ENCODE measurements around the gene ARHGAP10. TPM values are rescaled to one million over a fixed set of nuclear protein-coding genes. Genes with fewer than 3 reads are reported as not detected.

ARHGAP10 gene
- total RNA-seq, 1 experiment from 2014 or later: 11.7 TPM

- intact Hi-C loops (cut with micrococcal nuclease; ENCODE audit: unreplicated experiment) (no loop called here), in situ Hi-C loops (cut with HindIII; ENCODE audit: low pct_unique_long_range_greater_than_20kb, low sequenced_read_pairs) (no loop called here)
- Histone ChIP-seq H3K27ac (ENCODE audit: low read length) (no peak overlapping the region), H3K9me3 (ENCODE audit: control insufficient read depth, insufficient read depth, low read depth, low read length) (no peaks in the 10 kb centered on the region), H3K4me1 (ENCODE audit: control insufficient read depth, insufficient read depth, low read length) (no peaks in the 10 kb centered on the region), H3K36me3 (ENCODE audit: control insufficient read depth, insufficient read depth, low read length) (no peaks in the 10 kb centered on the region), H3K4me3 (ENCODE audit: low read depth in 2 of 2, low read length in 2 of 2) (no peak overlapping the region), H3K27me3 (ENCODE audit: control insufficient read depth, insufficient read depth, low read length) (no peaks in the 10 kb centered on the region)
- BruUV-seq (replicated peaks): no TSS peak
- DNase-seq (ENCODE audit: low read depth, low spot score): no peak
- no peak for ATAC-seq
- TF ChIP-seq TCF7L2 (IDR thresholded peaks at IDR 0.05; ENCODE audit: low read depth, low read length): no peak
- ChIA-PET CTCF (no interaction called here), POLR2A (no interaction called here)
Observed at GRCh38 chr4:147987252-147987651, 255.4 kb downstream of the ARHGAP10 start.

- no peaks in the 10 kb centered on the region for H3K9me3 ChIP-seq (ENCODE audit: control insufficient read depth, insufficient read depth, low read depth, low read length)
- TF ChIP-seq TCF7L2 (IDR thresholded peaks at IDR 0.05; ENCODE audit: low read depth, low read length) (no peak), POLR2AphosphoS5 (IDR thresholded peaks at IDR 0.05; ENCODE audit: low read depth, low read length) (no peak), CTCF (IDR thresholded peaks at IDR 0.05) (no peak), SIN3A (IDR thresholded peaks at IDR 0.05; ENCODE audit: borderline replicate concordance, insufficient read depth, low read depth, low read length) (no peak), REST (IDR thresholded peaks at IDR 0.05; ENCODE audit: insufficient read depth in 1 of 2, low read depth in 2 of 2, low read length in 1 of 2) (no peak)
- no peak overlapping the region for H3K4me3 ChIP-seq (ENCODE audit: low read depth in 2 of 2, low read length in 2 of 2)
- no peaks in the 10 kb centered on the region for H3K4me1 ChIP-seq (ENCODE audit: control insufficient read depth, insufficient read depth, low read length)
- no TSS peak for BruUV-seq (replicated peaks)
- CTCF ChIA-PET: no interaction called here
- H3K27me3 ChIP-seq (ENCODE audit: control insufficient read depth, insufficient read depth, low read length): no peaks in the 10 kb centered on the region
- no peak for DNase-seq (ENCODE audit: low read depth, low spot score)
- H3K36me3 ChIP-seq (ENCODE audit: control insufficient read depth, insufficient read depth, low read length): no peaks in the 10 kb centered on the region
- in situ Hi-C loops (cut with HindIII; ENCODE audit: low pct_unique_long_range_greater_than_20kb, low sequenced_read_pairs): no loop called here
- POLR2A ChIA-PET: no interaction called here
- no peak for ATAC-seq
- no peak overlapping the region for H3K27ac ChIP-seq (ENCODE audit: low read length)
- intact Hi-C loops (cut with micrococcal nuclease; ENCODE audit: unreplicated experiment): no loop called here
Observed at GRCh38 chr4:147991543-147992283, 259.8 kb downstream of the ARHGAP10 start.

- Histone ChIP-seq H3K27me3 (ENCODE audit: control insufficient read depth, insufficient read depth, low read length) (no peaks in the 10 kb centered on the region), H3K36me3 (ENCODE audit: control insufficient read depth, insufficient read depth, low read length) (no peaks in the 10 kb centered on the region), H3K9me3 (ENCODE audit: control insufficient read depth, insufficient read depth, low read depth, low read length) (no peaks in the 10 kb centered on the region), H3K4me1 (ENCODE audit: control insufficient read depth, insufficient read depth, low read length) (no peaks in the 10 kb centered on the region), H3K27ac (ENCODE audit: low read length) (no peak overlapping the region), H3K4me3 (ENCODE audit: low read depth in 2 of 2, low read length in 2 of 2) (no peak overlapping the region)
- DNase-seq (ENCODE audit: low read depth, low spot score) (no peak), ATAC-seq (no peak)
- CTCF ChIA-PET: no interaction called here
- no TSS peak for BruUV-seq (replicated peaks)
- intact Hi-C loops (cut with micrococcal nuclease; ENCODE audit: unreplicated experiment): no loop called here
- in situ Hi-C loops (cut with HindIII; ENCODE audit: low pct_unique_long_range_greater_than_20kb, low sequenced_read_pairs): no loop called here
- POLR2A ChIA-PET: interaction anchor here (0.6 kb wide), 1 partner anchor 109 kb away, joined by 4 read pairs; no protein-coding TSS in a partner anchor
- TF ChIP-seq REST (IDR thresholded peaks at IDR 0.05; ENCODE audit: insufficient read depth in 1 of 2, low read depth in 2 of 2, low read length in 1 of 2): no peak
- no peak for TF ChIP-seq POLR2AphosphoS5 (IDR thresholded peaks at IDR 0.05; ENCODE audit: low read depth, low read length)
Observed at GRCh38 chr4:147994076-147994475, 262.2 kb downstream of the ARHGAP10 start.

Data from Panc1 (cell line).